ENCODE data around the gene PLA2G4E. TPM values are rescaled to one million over a fixed set of nuclear protein-coding genes. Genes with fewer than 3 reads are reported as not detected.

The PLA2G4E gene
- total and polyA plus RNA-seq, 9 of the 15 experiments (the other 6 are each of a cell fraction or from before 2014, with no cell fraction given): 0.03 TPM; not detected in 8

DNA sequence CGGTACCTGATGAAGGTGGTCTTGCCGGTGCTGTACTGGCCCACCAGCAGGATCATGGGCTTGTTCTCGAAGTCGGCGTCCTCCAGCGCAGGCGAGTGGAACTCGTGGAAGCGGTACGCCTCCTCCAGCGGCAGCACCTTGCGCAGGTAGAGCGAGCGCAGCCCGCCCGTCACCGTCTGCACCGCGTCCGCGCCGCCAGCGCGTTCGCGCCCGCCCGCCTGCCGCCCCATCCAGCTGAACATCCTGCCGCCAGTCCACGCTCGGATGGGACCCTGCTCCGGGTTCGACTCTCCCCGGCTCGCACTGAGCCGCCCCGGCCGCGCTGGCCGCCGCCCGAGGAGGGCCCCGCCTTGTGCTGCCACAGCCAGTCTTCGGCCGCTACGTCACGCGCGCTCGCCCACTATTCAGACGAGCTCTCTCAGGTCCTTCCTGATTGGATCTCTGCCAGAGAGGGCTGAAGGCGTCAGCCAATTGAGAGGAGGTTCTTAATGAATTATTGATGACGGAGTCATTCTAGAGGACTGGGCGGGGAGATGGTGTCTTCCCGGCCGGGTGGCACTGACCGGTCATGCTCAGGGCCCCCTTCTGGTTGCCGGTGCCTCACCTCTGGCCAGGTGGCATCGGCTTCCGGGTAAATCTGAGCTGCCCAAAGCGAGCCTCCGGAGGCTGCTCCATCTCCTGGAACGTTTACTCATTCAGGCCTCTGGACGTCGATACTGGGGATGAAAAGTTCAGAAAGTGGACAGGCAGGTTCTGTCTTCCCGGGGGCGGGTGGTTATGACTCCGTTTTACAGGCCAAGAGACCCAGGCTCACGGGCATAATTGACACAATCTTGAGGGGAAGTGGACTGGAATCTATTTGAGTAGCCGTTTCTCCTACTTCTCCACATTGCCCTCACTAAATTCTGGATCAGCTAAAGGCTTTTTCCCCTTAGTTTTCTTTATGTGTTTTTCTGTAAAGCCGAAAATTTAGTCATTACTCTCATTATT, 48.3 kb downstream of the PLA2G4E start, which contains the start of gene EHD4:
TSS of gene EHD4 (minus strand) at position 305 of the 990 bp plus-strand sequence. CDS start at position 242, 63 bp downstream.
- no peaks in the 10 kb centered on the region for H3K9me3 ChIP-seq (replicated peaks; ENCODE audit: control insufficient read depth, insufficient read depth, low read depth, low read length)
- H2AFZ ChIP-seq (ENCODE audit: low read depth, low read length): peak within 1 kb of the TSS; percentile 95
- in situ Hi-C loops (cut with MboI): no loop called here
- FAIRE-seq (peak; percentile 98), ATAC-seq (peak; percentile 98), DNase-seq (ENCODE audit: extremely low read depth in 1 of 4, low spot score in 3 of 4) (peak; percentile 96 to 99 (median 97))
- intact Hi-C loops (cut with micrococcal nuclease): loop anchor here (5.0 kb wide), 1 partner anchor 480 kb away; the partner anchor contains the start of gene ITPKA
- peak within 1 kb of the TSS; percentile 96 for H3K4me2 ChIP-seq (ENCODE audit: insufficient read depth, low read length)
- H3K9me1 ChIP-seq (ENCODE audit: control insufficient read depth, insufficient read depth, low read length): no peaks in the 10 kb centered on the region
- peaks cover 17 to 24% of the 10 kb centered on the region in 2 experiments for H3K4me1 ChIP-seq (replicated peaks in 1 of 2; ENCODE audit: control insufficient read depth in 2 of 2, insufficient read depth in 2 of 2, low read length in 2 of 2)
- peak within 1 kb of the TSS; percentile 71 for H3K27ac ChIP-seq (ENCODE audit: extremely low read depth, low read depth, low read length)
- peaks cover 10% of the 10 kb centered on the region; the same call in 1 of the 2 replicates for H4K20me1 ChIP-seq (replicated peaks; ENCODE audit: control insufficient read depth, insufficient read depth, low read length)
- WGBS (ENCODE audit: insufficient coverage, low coverage, missing lambda C conversion rate): under 1% methylated on average over 51 of the region's 72 CpGs
- no peaks in the 10 kb centered on the region for H3K36me3 ChIP-seq (ENCODE audit: control insufficient read depth, insufficient read depth, low read length)
- TSS peak; percentile 89 for BruUV-seq (replicated peaks)
- H3K9ac ChIP-seq (ENCODE audit: insufficient read depth in 1 of 2, low read depth in 2 of 2, low read length in 2 of 2): peak within 1 kb of the TSS; percentile 68 to 93
- CTCF ChIA-PET (ENCODE audit: low intra/inter-chr PET ratio): interaction anchor here (0.7 to 1.0 kb wide), 2 partner anchors 17 to 198 kb away, joined by 3 read pairs; partner anchors contain the start of gene MAPKBP1
- H3K4me3 ChIP-seq: peak within 1 kb of the TSS; percentile 82
- H3K79me2 ChIP-seq (ENCODE audit: control insufficient read depth, insufficient read depth, low read length): peaks cover 27% of the 10 kb centered on the region
- H3K27me3 ChIP-seq (ENCODE audit: control insufficient read depth in 2 of 2, insufficient read depth in 2 of 2, low read length in 2 of 2): no peaks in the 10 kb centered on the region
- POLR2A ChIA-PET: interaction anchor here (0.6 to 2.0 kb wide), 10 partner anchors 8 to 610 kb away, joined by 3 to 5 read pairs (median 4); no protein-coding TSS in a partner anchor
- no peak for TF ChIP-seq CBX2 (IDR thresholded peaks at IDR 0.05; ENCODE audit: insufficient read depth, low read length, poor library complexity, severe bottlenecking)
- no peak for TF ChIP-seq HMGXB4 (CRISPR knock-in tag; IDR thresholded peaks at IDR 0.05)
- TF ChIP-seq GABPB2 (CRISPR knock-in tag; conservative IDR thresholded peaks at IDR 0.05): no peak
- peak; percentile 76; the same call in 1 of the 2 replicates for TF ChIP-seq HNRNPL (IDR thresholded peaks at IDR 0.05; ENCODE audit: low read depth, low read length)
- TF ChIP-seq RBM39 (optimal IDR thresholded peaks at IDR 0.05; ENCODE audit: low read depth, low read length): no peak
- no peak for TF ChIP-seq ZNF232 (CRISPR knock-in tag; IDR thresholded peaks at IDR 0.05)
- TF ChIP-seq SOX6 (IDR thresholded peaks at IDR 0.05): peak; percentile 11; the same call in 1 of the 2 replicates
- TF ChIP-seq ZNF764 (CRISPR knock-in tag; IDR thresholded peaks at IDR 0.05; ENCODE audit: low read depth): no peak
- TF ChIP-seq FUS (optimal IDR thresholded peaks at IDR 0.05; ENCODE audit: low read depth, low read length): no peak
- TF ChIP-seq, protein P1, sequence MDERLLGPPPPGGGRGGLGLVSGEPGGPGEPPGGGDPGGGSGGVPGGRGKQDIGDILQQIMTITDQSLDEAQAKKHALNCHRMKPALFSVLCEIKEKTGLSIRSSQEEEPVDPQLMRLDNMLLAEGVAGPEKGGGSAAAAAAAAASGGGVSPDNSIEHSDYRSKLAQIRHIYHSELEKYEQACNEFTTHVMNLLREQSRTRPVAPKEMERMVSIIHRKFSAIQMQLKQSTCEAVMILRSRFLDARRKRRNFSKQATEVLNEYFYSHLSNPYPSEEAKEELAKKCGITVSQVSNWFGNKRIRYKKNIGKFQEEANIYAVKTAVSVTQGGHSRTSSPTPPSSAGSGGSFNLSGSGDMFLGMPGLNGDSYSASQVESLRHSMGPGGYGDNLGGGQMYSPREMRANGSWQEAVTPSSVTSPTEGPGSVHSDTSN (CRISPR knock-in tag; IDR thresholded peaks at IDR 0.05; ENCODE audit: low read depth): no peak
- TF ChIP-seq, protein P1 (tag; conservative IDR thresholded peaks at IDR 0.05; ENCODE audit: low read depth): peak; percentile 91
- no peak for TF ChIP-seq NR3C1 (CRISPR knock-in tag; IDR thresholded peaks at IDR 0.05)
- TF ChIP-seq OTX1 (CRISPR knock-in tag; IDR thresholded peaks at IDR 0.05): no peak
- TF ChIP-seq, protein P2, sequence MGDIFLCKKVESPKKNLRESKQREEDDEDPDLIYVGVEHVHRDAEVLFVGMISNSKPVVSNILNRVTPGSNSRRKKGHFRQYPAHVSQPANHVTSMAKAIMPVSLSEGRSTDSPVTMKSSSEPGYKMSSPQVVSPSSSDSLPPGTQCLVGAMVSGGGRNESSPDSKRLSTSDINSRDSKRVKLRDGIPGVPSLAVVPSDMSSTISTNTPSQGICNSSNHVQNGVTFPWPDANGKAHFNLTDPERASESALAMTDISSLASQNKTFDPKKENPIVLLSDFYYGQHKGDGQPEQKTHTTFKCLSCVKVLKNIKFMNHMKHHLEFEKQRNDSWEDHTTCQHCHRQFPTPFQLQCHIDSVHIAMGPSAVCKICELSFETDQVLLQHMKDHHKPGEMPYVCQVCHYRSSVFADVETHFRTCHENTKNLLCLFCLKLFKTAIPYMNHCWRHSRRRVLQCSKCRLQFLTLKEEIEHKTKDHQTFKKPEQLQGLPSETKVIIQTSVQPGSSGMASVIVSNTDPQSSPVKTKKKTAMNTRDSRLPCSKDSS (IDR thresholded peaks at IDR 0.05; ENCODE audit: low read depth, partially characterized antibody): no peak
- no peak for TF ChIP-seq ZNF217 (CRISPR knock-in tag; IDR thresholded peaks at IDR 0.05)
